CD8-positive, alpha-beta memory T cell (primary cell): Measurements from ENCODE around the gene TCHH. TPM values are rescaled to one million over a fixed set of nuclear protein-coding genes. Genes with fewer than 3 reads are reported as not detected.
A peak's percentile ranks its signal among the peaks of the same experiment; 100 is the strongest.

Experiments
- CTCF ChIA-PET: fragments of 350-600 bp; sonication (Branson Sonifier 250); formaldehyde crosslinking; loops from one replicate; lab custom pipeline; 2021; ENCODE audit warnings: antibody characterized with exemption; lab: Charles Lee
- POLR2A ChIA-PET: fragments of 350-600 bp; sonication (Branson Sonifier 250); formaldehyde crosslinking; loops from one replicate; lab custom pipeline; 2021; ENCODE audit warnings: antibody characterized with exemption; lab: Charles Lee
- DNase-seq, 5 donors: peaks; one replicate each; pipeline versions ENCODE4 v3.0.0 to v3.0.0-alpha.2; 2020 to 2022; ENCODE audit warnings: mixed read lengths in 1 of 5
- H3K27ac ChIP-seq: one replicate; pipeline ENCODE4 v1.7.0; 2013; ENCODE audit warnings: low read depth, mild to moderate bottlenecking, low read length, moderate library complexity
- H3K27me3 ChIP-seq: 2 replicates; pipeline ENCODE4 v1.7.0; 2013; ENCODE audit warnings: low read length, mild to moderate bottlenecking; ENCODE audit not compliant: insufficient read depth, poor library complexity, severe bottlenecking
- H3K36me3 ChIP-seq: 2 replicates; pipeline ENCODE4 v1.7.0; 2013; ENCODE audit warnings: mild to moderate bottlenecking, low read length, moderate library complexity; ENCODE audit not compliant: insufficient read depth
- H3K4me1 ChIP-seq: 2 replicates; pipeline ENCODE4 v1.7.0; 2013; ENCODE audit warnings: mild to moderate bottlenecking, low read length, moderate library complexity; ENCODE audit not compliant: insufficient read depth
- H3K4me3 ChIP-seq: 2 replicates; pipeline ENCODE4 v1.7.0; 2013; ENCODE audit warnings: mild to moderate bottlenecking, low read length
- H3K9me3 ChIP-seq: 2 replicates; pipeline ENCODE4 v1.7.0; 2013; ENCODE audit warnings: mild to moderate bottlenecking, low read length
- H3K27ac Mint-ChIP-seq, 8 donors: one replicate each; pipeline ENCODE4 v1.8.0; 2020 to 2021; ENCODE audit warnings: mixed read lengths in 8 of 8, mild to moderate bottlenecking in 6 of 8, inconsistent platforms in 3 of 8, moderate library complexity in 3 of 8
- H3K27me3 Mint-ChIP-seq, 2 donors: one replicate each; pipeline ENCODE4 v1.8.0; 2020 to 2021; ENCODE audit warnings: mixed read lengths in 2 of 2, mild to moderate bottlenecking in 1 of 2, moderate library complexity in 1 of 2
- H3K36me3 Mint-ChIP-seq, 3 donors: one replicate each; pipeline ENCODE4 v1.8.0; 2020 to 2021; ENCODE audit warnings: mixed read lengths in 3 of 3, inconsistent platforms in 1 of 3, mild to moderate bottlenecking in 1 of 3
- H3K4me1 Mint-ChIP-seq, 3 donors: one replicate each; pipeline ENCODE4 v1.8.0; 2020 to 2021; ENCODE audit warnings: mixed read lengths in 3 of 3, inconsistent platforms in 1 of 3, mild to moderate bottlenecking in 1 of 3
- H3K4me3 Mint-ChIP-seq, 7 donors: one replicate each; pipeline ENCODE4 v1.8.0; 2020 to 2021; ENCODE audit warnings: mixed read lengths in 7 of 7, mild to moderate bottlenecking in 6 of 7, moderate library complexity in 4 of 7, inconsistent platforms in 2 of 7
- H3K9me3 Mint-ChIP-seq, 5 donors: one replicate each; pipeline ENCODE4 v1.8.0; 2020 to 2022; ENCODE audit warnings: mixed read lengths in 5 of 5, mild to moderate bottlenecking in 3 of 5, moderate library complexity in 2 of 5, inconsistent platforms in 1 of 5
- polyA plus RNA-seq: library from polyadenylated mRNA; unstranded; fragments of 300-500 nt; fragmentation: Illumina TruSeq; gene quantifications from one replicate; pipeline ENCODE4 v1.2.3, GENCODE V29; 2021
- total RNA-seq, 2 experiments: library from RNA; stranded (reverse); gene quantifications; one replicate each; pipeline ENCODE4 v1.2.3, GENCODE V29; 2021

Gene TCHH
- total and polyA plus RNA-seq, 3 experiments from 2014 or later, result 0.09 to 0.11 TPM; not detected in 1

DNA sequence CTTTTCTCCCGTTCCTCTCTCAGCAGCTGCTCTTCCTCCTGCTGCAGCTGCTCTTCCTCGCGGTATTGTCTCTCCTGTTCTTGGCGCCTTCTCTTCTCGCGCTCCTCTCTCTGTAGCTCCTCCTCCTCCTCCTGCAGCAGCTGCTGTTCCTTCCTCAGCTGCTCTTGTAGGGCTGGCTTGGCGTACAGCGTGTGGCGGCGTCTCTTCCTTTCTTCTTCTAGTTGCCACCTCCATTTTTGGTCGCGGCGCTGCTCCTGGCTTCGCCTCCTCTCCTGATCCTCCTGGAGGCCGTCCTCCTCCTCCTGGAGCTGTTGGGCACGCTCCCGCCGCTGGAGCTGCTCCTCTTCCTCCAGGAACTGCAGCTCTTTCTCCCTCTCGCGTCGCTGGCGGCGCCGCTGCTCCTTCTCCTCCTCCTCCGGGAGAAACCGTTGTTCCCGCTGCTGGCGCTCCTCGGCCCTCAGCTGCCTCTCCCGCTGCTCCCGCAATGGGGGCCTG, 4.8 kb downstream of the TCHH start:
- DNase-seq, result no peak
- peaks cover 21% of the 10 kb centered on the region for H3K4me1 ChIP-seq
- ChIA-PET POLR2A (no interaction called here), CTCF (interaction anchor here (1.2 kb wide), 1 partner anchor 9 kb away, joined by 3 read pairs; no protein-coding TSS in a partner anchor)
- H3K27me3 ChIP-seq, result peaks cover 63% of the 10 kb centered on the region
- no peaks in the 10 kb centered on the region for H3K9me3 ChIP-seq
- peak overlapping the region; percentile 64 for H3K4me3 ChIP-seq
- Mint-ChIP-seq H3K9me3 (peaks cover 0 to 6% (median 3%) of the 10 kb centered on the region in 5 donors), H3K27me3 (peaks cover 1 to 22% of the 10 kb centered on the region in 2 donors), H3K4me3 (no peak overlapping the region), H3K27ac (no peak overlapping the region), H3K4me1 (peaks cover 3 to 8% (median 4%) of the 10 kb centered on the region in 3 donors), H3K36me3 (no peaks in the 10 kb centered on the region)
- no peaks in the 10 kb centered on the region for H3K36me3 ChIP-seq
- no peak overlapping the region for H3K27ac ChIP-seq

DNA sequence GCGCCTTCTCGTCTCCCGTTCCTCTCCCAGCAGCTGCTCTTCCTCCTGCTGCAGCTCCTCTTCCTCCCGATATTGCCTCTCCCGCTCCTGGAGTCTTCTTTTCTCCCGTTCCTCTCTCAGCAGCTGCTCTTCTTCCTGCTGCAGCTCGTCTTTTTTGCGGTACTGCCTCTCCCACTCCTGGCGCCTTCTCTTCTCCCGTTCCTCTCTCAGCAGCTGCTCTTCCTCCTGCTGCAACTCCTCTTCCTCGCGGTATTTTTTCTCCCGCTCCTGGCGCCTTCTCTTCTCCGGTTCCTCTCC, 5.3 kb downstream of the TCHH start:
- peak overlapping the region; percentile 64 for H3K4me3 ChIP-seq
- ChIA-PET CTCF (interaction anchor here (1.2 kb wide), 1 partner anchor 9 kb away, joined by 3 read pairs; no protein-coding TSS in a partner anchor), POLR2A (no interaction called here)
- no peak for DNase-seq
- H3K4me1 Mint-ChIP-seq, result peaks cover 3 to 8% (median 4%) of the 10 kb centered on the region in 3 donors
- no peak overlapping the region for H3K4me3 Mint-ChIP-seq
- H3K27me3 Mint-ChIP-seq, result peaks cover 6 to 23% of the 10 kb centered on the region in 2 donors
- no peaks in the 10 kb centered on the region for H3K36me3 Mint-ChIP-seq
- no peaks in the 10 kb centered on the region for H3K9me3 ChIP-seq
- no peak overlapping the region for H3K27ac ChIP-seq
- peaks cover 0 to 6% (median 3%) of the 10 kb centered on the region in 5 donors for H3K9me3 Mint-ChIP-seq
- H3K36me3 ChIP-seq, result no peaks in the 10 kb centered on the region
- H3K27me3 ChIP-seq, result peaks cover 63% of the 10 kb centered on the region
- H3K4me1 ChIP-seq, result peaks cover 21% of the 10 kb centered on the region
- H3K27ac Mint-ChIP-seq, result no peak overlapping the region

DNA sequence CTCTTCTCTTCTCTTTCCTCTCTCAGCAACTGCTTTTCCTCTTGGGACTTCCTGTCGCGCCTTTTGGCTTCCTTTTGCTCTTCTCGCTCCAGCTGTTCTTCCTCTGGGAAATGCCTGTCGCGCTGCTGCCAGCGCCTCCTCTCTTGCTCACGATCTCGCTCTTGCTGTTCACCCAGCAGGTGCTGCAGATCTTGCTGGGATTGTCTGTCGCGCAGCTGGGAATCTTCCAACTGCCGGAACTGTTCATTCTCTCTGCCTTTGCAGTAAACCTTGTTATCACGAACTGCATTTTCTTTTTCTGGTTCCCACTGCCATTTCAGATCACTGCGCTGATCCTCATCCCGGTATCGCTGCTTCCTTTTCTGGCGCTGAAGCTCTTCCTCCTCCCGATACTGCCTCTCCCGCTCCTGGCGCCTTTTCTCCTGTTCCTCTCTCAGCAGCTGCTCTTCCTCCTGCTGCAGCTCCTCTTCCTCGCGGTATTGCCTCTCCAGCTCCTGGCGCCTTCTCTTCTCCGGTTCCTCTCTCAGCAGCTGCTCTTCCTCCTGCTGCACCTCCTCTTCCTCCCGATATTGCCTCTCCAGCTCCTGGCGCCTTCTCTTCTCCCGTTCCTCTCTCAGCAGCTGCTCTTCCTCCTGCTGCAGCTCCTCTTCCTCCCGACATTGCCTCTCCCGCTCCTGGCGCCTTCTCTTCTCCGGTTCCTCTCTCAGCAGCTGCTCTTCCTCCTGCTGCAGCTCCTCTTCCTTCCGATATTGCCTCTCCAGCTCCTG, 5.8 kb downstream of the TCHH start:
- Histone ChIP-seq H3K27me3 (peaks cover 62% of the 10 kb centered on the region), H3K4me1 (peaks cover 21% of the 10 kb centered on the region), H3K27ac (no peak overlapping the region), H3K9me3 (no peaks in the 10 kb centered on the region), H3K4me3 (peak overlapping the region; percentile 64), H3K36me3 (no peaks in the 10 kb centered on the region)
- no peak overlapping the region for H3K4me3 Mint-ChIP-seq
- CTCF ChIA-PET, result interaction anchor here (1.2 kb wide), 1 partner anchor 8 kb away, joined by 3 read pairs; no protein-coding TSS in a partner anchor
- H3K36me3 Mint-ChIP-seq, result no peaks in the 10 kb centered on the region
- no peak overlapping the region for H3K27ac Mint-ChIP-seq
- POLR2A ChIA-PET, result no interaction called here
- H3K9me3 Mint-ChIP-seq, result peaks cover 0 to 6% (median 3%) of the 10 kb centered on the region in 5 donors
- no peak for DNase-seq
- peaks cover 3 to 8% (median 4%) of the 10 kb centered on the region in 3 donors for H3K4me1 Mint-ChIP-seq
- peaks cover 11 to 23% of the 10 kb centered on the region in 2 donors for H3K27me3 Mint-ChIP-seq

DNA sequence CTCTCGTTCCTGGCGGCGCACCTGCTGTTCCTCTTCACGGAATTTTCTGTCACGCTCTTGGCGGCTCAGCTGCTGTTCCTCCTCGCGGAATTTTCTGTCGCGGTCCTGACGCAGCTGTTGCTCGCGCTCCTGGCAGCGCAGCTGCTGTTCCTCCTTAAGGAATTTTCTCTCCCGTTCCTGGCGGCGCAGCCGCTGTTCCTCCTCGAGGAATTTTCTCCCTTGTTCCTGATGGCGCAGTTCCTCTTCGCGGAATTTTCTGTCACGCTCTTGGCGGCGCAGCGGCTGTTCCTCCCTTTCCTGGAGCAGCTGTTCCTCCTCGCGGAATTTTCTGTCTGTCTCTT, 6.4 kb downstream of the TCHH start:
- POLR2A ChIA-PET, result no interaction called here
- H3K27me3 Mint-ChIP-seq, result peaks cover 14 to 20% of the 10 kb centered on the region in 2 donors
- Histone ChIP-seq H3K27ac (no peak overlapping the region), H3K27me3 (peaks cover 57% of the 10 kb centered on the region), H3K9me3 (no peaks in the 10 kb centered on the region), H3K4me3 (no peak overlapping the region), H3K36me3 (no peaks in the 10 kb centered on the region), H3K4me1 (peaks cover 21% of the 10 kb centered on the region)
- H3K4me3 Mint-ChIP-seq, result no peak overlapping the region
- no peaks in the 10 kb centered on the region for H3K36me3 Mint-ChIP-seq
- H3K27ac Mint-ChIP-seq, result no peak overlapping the region
- CTCF ChIA-PET, result no interaction called here
- H3K4me1 Mint-ChIP-seq, result peaks cover 3 to 8% (median 4%) of the 10 kb centered on the region in 3 donors
- DNase-seq, result no peak
- H3K9me3 Mint-ChIP-seq, result peaks cover 0 to 6% (median 3%) of the 10 kb centered on the region in 5 donors

DNA sequence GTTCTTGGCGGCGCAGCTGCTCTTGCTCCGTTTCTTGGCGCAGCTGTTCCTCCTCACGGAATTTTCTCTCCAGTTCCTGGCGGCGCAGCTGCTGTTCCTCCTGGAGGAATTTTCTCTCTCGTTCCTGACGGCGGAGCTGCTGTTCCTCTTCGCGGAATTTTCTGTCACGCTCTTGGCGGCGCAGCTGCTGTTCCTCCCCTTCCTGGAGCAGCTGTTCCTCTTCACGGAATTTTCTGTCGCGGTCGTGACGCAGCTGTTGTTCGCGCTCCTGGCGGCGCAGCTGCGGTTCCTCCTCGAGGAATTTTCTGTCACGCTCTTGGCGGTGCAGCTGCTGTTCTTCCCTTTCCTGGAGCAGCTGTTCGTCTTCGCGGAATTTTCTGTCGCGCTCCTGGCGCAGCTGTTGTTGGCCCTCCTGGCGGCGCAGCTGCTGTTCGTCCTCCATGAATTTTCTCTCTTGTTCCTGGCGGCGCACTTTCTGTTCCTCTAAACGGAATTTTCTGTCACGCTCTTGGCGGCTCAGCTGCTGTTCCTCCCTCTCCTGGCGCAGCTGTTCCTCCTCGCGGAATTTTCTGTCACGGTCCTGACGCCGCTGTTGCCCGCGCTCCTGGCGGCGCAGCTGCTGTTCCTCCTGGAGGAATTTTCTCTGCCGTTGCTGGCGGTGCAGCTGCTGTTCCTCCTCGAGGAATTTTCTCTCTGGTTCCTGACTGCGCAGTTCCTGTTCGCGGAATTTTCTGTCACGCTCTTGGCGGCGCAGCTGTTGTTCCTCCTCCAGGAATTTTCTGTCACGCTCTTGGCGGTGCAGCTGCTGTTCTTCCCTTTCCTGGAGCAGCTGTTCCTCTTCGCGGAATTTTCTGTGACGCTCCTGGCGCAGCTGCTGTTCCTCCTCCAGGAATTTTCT, 7.0 kb downstream of the TCHH start:
- no peaks in the 10 kb centered on the region for H3K36me3 Mint-ChIP-seq
- peaks cover 3 to 8% (median 4%) of the 10 kb centered on the region in 3 donors for H3K4me1 Mint-ChIP-seq
- H3K27me3 Mint-ChIP-seq, result peaks cover 19 to 22% of the 10 kb centered on the region in 2 donors
- ChIA-PET POLR2A (no interaction called here), CTCF (no interaction called here)
- DNase-seq, result no peak
- peak overlapping the region in 1 of 7 donors; percentile 66 for H3K4me3 Mint-ChIP-seq
- H3K36me3 ChIP-seq, result no peaks in the 10 kb centered on the region
- H3K9me3 ChIP-seq, result no peaks in the 10 kb centered on the region
- H3K27me3 ChIP-seq, result peaks cover 50% of the 10 kb centered on the region
- no peak overlapping the region for H3K27ac ChIP-seq
- peaks cover 21% of the 10 kb centered on the region for H3K4me1 ChIP-seq
- H3K27ac Mint-ChIP-seq, result no peak overlapping the region
- H3K9me3 Mint-ChIP-seq, result peaks cover 0 to 6% (median 3%) of the 10 kb centered on the region in 5 donors
- no peak overlapping the region for H3K4me3 ChIP-seq

DNA sequence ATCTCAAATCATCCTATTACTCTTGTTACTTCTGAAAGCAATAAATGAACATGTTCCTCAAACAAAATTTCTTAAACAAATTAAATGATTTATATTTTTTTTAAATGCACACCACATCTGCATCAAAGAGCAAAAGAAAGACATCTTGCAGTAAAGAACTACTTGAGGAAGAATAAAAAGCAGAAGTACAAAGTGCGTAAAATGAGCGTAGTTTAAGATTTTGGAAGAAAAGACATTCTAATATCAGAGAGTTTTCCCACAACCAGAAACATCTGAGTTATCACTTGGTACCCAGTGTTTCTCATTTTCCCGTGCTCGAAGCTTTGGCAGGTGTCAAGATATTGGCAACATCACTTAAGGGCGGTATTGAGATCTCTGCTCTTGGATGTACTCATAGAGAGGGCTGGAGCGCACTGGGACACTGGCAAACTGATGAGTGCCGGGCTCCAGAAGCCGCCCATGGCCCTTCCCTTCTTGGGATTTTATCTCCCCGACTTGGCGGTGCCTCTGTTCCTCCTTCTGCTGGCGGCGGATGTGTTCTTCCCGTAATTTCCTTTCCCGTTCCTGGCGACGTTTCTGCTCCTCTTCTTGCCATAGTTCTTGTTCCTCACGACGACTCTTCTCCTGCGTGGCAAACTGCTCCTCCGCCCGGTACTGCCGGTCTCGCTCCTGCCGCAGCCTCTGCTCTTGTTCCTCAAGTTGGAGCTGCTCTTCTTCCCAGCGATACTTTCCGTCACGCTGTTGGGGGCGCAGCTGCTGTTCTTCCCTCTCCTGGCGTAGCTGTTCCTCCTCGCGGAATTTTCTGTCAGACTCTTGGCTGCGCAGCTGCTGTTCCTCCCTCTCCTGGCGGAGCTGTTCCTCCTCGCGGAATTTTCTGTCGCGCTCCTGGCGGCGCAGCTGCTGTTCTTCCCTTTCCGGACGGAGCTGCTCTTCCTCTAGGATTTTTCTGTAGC, 7.9 kb downstream of the TCHH start:
- H3K27ac ChIP-seq, result no peak overlapping the region
- no peak for DNase-seq
- Mint-ChIP-seq H3K9me3 (peaks cover 0 to 6% (median 3%) of the 10 kb centered on the region in 5 donors), H3K4me3 (peak overlapping the region in 3 of 7 donors; percentile 29 to 60 (median 59)), H3K36me3 (no peaks in the 10 kb centered on the region), H3K4me1 (peaks cover 3 to 8% (median 4%) of the 10 kb centered on the region in 3 donors), H3K27ac (no peak overlapping the region), H3K27me3 (peaks cover 22 to 24% of the 10 kb centered on the region in 2 donors)
- CTCF ChIA-PET, result no interaction called here
- POLR2A ChIA-PET, result no interaction called here
- peaks cover 15% of the 10 kb centered on the region for H3K4me1 ChIP-seq
- no peaks in the 10 kb centered on the region for H3K36me3 ChIP-seq
- no peak overlapping the region for H3K4me3 ChIP-seq
- H3K9me3 ChIP-seq, result no peaks in the 10 kb centered on the region
- peaks cover 42% of the 10 kb centered on the region for H3K27me3 ChIP-seq

DNA sequence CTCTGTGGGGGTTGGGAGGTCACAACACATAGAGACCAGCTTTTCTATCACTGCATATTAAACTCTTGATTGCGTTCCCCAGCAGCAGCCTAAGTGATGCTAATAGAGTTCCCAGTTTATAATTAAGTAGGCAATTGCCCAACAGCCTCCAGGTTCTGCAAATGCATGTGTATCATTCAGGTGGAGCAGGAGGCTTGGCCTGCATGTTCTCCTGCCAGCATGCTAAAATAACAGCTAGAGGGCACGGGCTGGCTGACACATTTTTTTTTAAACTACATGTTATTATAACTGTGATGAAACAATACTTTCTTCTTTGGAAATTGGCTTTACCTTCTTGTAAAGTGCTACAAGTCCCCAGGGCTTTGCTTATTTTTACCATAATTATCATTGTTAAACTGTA, 10.4 kb downstream of the TCHH start:
- no peak overlapping the region for H3K27ac ChIP-seq
- no peak overlapping the region for H3K4me3 ChIP-seq
- Mint-ChIP-seq H3K4me3 (no peak overlapping the region), H3K9me3 (peaks cover 0 to 6% (median 3%) of the 10 kb centered on the region in 5 donors), H3K27ac (no peak overlapping the region), H3K27me3 (peaks cover 27 to 46% of the 10 kb centered on the region in 2 donors), H3K4me1 (peaks cover 3 to 8% (median 4%) of the 10 kb centered on the region in 3 donors), H3K36me3 (no peaks in the 10 kb centered on the region)
- DNase-seq, result no peak
- H3K4me1 ChIP-seq, result peaks cover 10% of the 10 kb centered on the region
- CTCF ChIA-PET, result no interaction called here
- peaks cover 36% of the 10 kb centered on the region for H3K27me3 ChIP-seq
- H3K36me3 ChIP-seq, result no peaks in the 10 kb centered on the region
- POLR2A ChIA-PET, result no interaction called here
- no peaks in the 10 kb centered on the region for H3K9me3 ChIP-seq
